NCI-H1417 (cell line): ENCODE results near the gene ERBB4.
"Not testable (repeated sequence)": the region's sequence is repeated elsewhere in the genome, so short reads cannot be mapped to it uniquely, and the experiment has no call there.

Experiments used
- DNase-seq, 3 experiments: peaks; one replicate each; lab custom pipeline; 2025; lab: John Stamatoyannopoulos, UW

Gene ERBB4

GRCh38 chr2:211598238-211598637 is 940.4 kb downstream of the ERBB4 start:
- no peak for DNase-seq

GRCh38 chr2:211592006-211592405 is 946.6 kb downstream of the ERBB4 start:
- not testable (repeated sequence) for DNase-seq

DNA sequence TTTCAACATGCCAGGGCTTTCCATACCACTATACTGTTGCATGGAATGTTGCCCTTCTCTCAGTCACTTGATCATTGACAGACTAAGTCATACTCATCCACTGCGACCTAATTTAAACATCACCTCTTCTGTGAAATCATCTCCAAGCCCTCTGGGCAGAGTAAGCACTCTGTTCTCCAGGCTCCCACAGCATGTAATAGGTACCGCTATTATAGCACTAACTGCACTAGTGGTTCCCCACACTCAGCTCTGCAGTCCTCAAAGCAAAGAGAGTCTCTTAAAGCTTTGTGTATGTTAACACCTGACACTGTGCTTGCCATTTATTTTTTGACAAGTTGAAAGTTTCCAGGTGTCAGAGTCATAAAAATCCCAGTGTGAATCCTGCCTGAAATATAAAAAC is 947.2 kb downstream of the ERBB4 start:
- DNase-seq = peak in 1 of 3 experiments; percentile 28

DNA sequence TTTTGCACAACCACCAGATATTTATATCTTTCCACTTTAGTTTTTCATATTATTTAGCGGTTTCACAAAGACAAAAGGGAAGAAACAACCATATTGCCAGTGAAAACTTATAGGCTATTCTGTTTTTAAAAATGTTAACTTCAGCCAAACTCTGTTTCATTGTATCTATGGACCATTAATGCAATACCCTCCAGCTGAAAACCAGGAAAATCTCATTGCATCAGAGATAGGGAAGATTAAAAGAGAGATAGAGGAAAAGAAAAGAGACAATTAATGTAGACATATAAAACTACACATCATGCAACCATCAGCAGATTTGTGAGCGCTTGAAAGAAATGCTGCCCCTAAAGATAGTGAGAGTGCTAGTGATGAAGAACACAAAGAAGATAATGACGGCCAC is 970.2 kb downstream of the ERBB4 start:
- DNase-seq = no peak

DNA sequence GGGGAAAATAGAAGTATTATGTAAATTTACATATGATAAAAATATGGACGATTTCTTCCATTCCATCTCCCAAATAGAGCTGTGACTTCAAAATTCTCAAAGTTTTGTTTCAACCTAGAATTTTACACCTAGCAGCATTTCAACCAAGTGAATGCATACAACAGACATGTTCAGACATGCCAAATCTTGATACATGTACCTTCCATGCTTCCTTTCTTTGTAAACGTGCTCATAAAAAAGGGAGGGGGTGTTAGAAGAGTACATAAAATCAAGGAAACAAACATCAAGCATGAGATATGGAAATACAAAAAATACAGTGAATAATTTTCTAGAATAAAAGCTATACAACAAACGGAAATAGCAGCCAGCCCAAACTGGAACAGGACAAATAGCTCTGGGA is 974.2 kb downstream of the ERBB4 start:
- no peak for DNase-seq

DNA sequence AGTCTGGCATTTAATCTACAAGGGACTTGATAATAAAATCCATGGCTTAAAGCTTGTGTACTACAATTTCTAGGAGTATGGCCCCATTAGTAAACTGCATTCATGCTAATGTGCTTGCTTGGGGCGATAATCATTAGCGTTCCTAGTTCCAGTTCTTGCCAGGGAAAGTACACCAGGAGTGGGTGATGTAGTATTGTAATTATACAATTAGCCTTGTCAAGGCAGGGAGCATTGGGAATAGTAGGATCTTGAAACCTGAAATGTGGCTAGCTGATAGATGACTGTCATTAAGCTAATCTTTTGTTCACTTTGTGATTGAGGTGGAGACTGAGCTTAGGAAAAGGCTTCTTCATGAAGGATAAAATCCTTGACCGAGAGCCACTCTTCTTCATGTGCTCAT is 993.0 kb downstream of the ERBB4 start:
- peak in 2 of 3 experiments; percentile 22 to 79 for DNase-seq

DNA sequence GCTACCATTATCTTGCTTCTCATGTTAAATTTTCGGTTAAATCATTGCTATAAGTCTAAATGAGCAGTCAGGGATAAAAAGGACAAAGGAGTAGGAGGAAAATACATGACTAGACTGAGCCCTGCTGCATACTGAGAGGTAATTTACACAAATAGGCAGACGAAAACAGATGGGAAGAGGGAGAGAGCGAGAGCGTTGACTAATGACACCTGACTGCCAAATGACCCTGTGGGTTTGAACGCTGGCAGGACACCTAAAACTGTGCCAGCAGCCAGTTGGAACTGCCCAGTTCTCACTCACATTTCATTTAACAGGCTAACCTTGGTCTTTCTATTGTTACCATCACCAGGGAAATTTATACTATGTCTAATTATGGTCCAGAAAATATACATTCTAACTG is 1004.0 kb downstream of the ERBB4 start:
- DNase-seq = peak in 2 of 3 experiments; percentile 58 to 88

- DNase-seq = not testable (repeated sequence)
Measured at GRCh38 chr2:211524248-211524647, 1014.4 kb downstream of the ERBB4 start.

GRCh38 chr2:211516537-211516936 is 1022.1 kb downstream of the ERBB4 start:
- no peak for DNase-seq

GRCh38 chr2:211514049-211514448 is 1024.6 kb downstream of the ERBB4 start:
- no peak for DNase-seq

DNA sequence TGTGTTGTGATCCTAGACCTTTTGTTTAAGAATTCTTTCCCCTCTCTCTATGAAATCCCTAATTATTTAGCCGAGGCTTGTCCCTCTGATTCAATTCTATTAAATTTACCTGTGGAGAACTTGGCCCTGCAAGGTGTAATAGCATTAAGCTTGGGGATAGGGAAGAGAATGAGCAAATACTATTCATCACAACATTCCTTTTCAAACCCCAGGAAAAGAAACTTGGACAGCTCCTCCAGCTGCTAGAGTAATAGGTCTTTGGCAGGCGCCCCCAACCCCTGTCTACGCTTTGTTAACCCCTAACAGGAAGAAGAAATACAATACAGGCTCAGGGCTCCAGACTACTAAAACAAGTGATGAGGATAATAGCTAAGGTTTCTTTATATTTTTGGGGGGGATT is 1025.2 kb downstream of the ERBB4 start:
- no peak for DNase-seq

- DNase-seq = peak in 1 of 3 experiments; percentile 19
Measured at GRCh38 chr2:211512806-211513205, 1025.8 kb downstream of the ERBB4 start.

DNA sequence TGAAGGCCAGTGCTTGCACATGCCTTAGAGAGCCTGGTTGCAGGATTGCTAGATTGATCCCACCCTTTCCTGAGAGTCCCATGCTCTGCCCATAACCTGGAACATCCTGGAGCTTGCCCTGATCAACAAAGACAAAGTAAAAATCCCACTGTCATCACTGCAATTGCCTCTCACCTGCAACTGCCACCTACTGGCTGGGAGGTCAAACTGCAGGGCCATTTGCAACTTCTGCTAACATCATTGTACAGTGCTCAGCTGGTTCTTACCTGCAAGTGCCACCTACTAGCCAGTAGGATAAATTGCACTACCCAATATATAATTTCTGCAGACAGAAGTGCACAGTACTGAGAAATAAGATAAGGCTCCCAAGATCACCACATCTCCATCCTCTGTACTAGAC is 1034.7 kb downstream of the ERBB4 start:
- no peak for DNase-seq

DNA sequence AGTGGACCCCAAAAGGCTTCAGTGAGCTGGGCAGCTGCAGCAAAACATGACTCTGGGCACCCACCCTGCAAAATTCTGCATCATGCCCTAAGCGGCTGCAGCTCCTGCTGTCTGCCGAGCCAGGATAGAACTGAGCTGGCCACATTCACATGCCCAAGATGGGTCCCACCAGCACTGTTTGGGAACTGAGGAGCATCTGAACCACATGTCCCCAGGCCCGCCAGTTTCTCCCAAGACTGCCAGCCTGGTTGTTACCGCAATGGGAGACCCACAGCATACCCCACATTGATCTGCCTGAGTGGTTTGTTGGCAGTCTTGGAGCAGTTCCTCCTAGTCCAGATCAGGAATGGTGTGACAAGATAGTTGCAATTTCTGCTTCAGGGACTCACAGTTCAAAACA is 1035.4 kb downstream of the ERBB4 start:
- DNase-seq = no peak

GRCh38 chr2:211498551-211499205 is 1039.9 kb downstream of the ERBB4 start:
- DNase-seq = peak in 1 of 3 experiments; percentile 37

DNA sequence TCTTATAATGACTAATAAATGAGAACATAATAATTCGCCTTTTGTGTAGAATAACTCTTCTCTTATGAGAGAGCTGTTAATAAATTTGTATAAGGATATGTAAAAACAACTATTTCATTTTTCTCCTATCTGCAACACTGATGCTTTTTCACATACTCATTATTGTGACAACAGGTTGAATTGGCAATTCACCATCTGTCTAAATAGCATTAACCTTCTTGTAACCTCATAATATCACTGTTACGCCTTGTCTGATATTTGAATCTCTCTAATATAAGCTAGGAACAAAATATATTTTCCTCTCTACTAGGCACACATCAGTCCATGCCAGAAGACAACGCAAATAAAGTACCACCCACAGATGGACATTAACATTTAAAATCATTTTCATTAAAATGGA is 1043.3 kb downstream of the ERBB4 start:
- no peak for DNase-seq

DNA sequence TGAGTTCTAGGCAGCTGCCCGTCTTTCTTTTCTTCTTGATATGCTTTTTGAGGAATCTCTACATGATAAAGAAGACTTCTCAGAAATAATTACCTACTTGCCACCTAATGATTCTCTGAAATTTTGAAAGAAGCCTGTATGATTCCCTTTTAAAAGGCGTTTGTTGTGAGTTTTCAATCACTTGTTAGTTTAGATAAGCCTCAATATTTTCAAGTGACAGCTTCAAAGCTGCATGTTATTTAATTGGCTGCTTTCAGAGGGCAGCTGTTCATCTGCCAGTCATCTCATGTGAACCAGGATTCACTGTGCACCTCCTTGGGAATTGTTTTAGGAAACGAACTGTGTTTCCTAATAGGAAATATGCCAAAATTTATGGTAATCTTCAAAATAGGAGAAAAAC is 1044.1 kb downstream of the ERBB4 start:
- DNase-seq = peak in 1 of 3 experiments; percentile 11

DNA sequence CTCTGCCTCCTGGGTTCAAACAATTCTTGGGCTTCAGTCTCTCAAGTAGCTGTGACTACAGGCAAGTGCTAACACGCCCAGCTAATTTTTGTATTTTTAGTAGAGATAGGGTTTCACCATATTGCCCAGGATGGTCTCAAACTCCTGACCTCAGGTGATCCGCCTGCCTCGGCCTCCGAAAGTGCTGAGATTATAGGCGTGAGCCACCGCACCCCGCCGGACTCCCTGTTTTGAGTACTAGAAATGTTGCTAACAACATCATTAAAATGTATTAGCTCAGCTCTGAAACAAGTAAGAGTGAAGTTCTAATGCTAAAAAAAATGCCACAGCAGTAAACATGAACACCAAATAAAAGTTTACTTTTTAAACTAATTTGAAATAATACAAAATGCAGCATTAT is 1044.5 kb downstream of the ERBB4 start:
- DNase-seq = no peak

GRCh38 chr2:211487733-211488132 is 1050.9 kb downstream of the ERBB4 start:
- DNase-seq = peak in 1 of 3 experiments; percentile 37

- no peak for DNase-seq
Measured at GRCh38 chr2:211479536-211480150, 1059.0 kb downstream of the ERBB4 start.

DNA sequence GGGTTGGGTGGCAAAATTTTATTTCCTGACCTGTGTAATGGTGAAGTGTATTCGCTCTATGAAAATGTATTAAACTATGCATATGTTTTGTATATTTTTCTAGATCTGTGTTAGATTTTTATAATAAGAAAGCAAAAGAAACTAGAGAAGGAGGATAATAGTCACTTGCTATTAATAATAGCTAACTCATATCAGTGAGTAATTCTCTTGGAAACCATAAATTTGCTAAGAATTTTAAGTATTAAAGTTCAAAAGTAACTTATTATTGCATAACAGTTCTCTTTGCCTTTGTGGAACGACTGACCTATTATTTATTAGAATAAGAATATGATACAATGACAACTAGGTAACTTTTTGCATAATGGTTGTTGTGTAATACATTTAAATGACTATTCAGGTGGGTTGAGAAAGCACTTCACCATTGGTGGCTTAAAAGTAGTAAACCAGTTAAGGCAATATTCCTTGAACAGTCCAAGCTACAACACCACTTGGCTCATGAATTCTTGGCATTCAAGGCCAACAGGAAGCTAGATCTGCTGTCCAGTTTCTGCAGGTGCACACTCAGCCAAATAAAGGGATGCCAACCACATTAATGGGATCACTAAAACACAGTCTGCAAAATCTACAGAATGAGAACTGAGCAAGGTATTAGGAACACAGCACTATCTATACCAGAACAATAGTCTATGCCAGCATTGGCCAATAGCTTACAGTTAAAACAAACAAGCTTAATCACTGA is 1060.9 kb downstream of the ERBB4 start:
- DNase-seq = no peak

DNA sequence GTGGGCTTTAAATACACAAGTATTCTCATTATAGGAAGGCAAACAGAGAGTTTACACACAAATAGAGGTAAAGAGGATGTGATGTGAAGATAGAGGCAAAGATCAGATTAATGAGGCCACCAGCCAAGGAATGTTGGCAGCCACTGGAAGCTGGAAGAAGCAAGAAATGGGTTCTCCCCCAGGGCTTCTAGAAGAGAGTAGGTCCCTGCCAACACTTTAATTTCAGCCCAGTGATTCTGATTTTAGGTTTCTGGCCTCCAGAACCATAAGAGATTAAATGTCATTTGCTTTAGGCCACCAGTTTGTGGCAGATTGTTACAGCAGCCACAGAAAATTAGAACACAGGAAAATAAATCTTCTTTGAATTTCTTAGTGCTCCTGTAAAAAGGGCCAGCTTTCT is 1065.5 kb downstream of the ERBB4 start:
- no peak for DNase-seq

GRCh38 chr2:211469664-211470059 is 1068.9 kb downstream of the ERBB4 start:
- peak in 1 of 3 experiments; percentile 17 for DNase-seq
